Glutamatergic neuron (in vitro differentiated cells): ENCODE measurements around the gene CD96. TPM values are rescaled to one million over a fixed set of nuclear protein-coding genes. Genes with fewer than 3 reads are reported as not detected.

Experiments
- DNase-seq: peaks from one replicate; pipeline ENCODE4 v3.0.0; 2022
- H3K27ac Mint-ChIP-seq: one replicate; pipeline ENCODE4 v1.8.0; 2020; ENCODE audit warnings: mild to moderate bottlenecking, mixed read lengths, inconsistent platforms; ENCODE audit not compliant: unreplicated experiment
- H3K27me3 Mint-ChIP-seq: one replicate; pipeline ENCODE4 v1.8.0; 2020; ENCODE audit warnings: mild to moderate bottlenecking, moderate library complexity, mixed read lengths, inconsistent platforms; ENCODE audit not compliant: unreplicated experiment
- H3K36me3 Mint-ChIP-seq: one replicate; pipeline ENCODE4 v1.8.0; 2020; ENCODE audit warnings: mild to moderate bottlenecking, mixed read lengths, inconsistent platforms; ENCODE audit not compliant: unreplicated experiment
- H3K4me1 Mint-ChIP-seq: one replicate; pipeline ENCODE4 v1.8.0; 2020; ENCODE audit warnings: mild to moderate bottlenecking, low read depth, mixed read lengths, inconsistent platforms; ENCODE audit not compliant: unreplicated experiment
- H3K4me3 Mint-ChIP-seq: one replicate; pipeline ENCODE4 v1.8.0; 2020; ENCODE audit warnings: mild to moderate bottlenecking, mixed read lengths, inconsistent platforms; ENCODE audit not compliant: unreplicated experiment
- H3K9me3 Mint-ChIP-seq: one replicate; pipeline ENCODE4 v1.8.0; 2020; ENCODE audit warnings: mild to moderate bottlenecking, moderate library complexity, mixed read lengths, inconsistent platforms; ENCODE audit not compliant: unreplicated experiment
- CTCF ChIP-seq: fragments of 200-600 bp; sonication (generic); IDR thresholded peaks from one replicate; pipeline ENCODE4 v1.5.0; 2021; ENCODE audit not compliant: partially characterized antibody, unreplicated experiment
- total RNA-seq: library from RNA; stranded (reverse); fragmentation: NEBNext Ultra II Directional; extraction: Animal tissue kit (Norgen Biotek cat#: 25700); gene quantifications from one replicate; pipeline ENCODE4 v1.2.1, GENCODE V29; 2021; ENCODE audit not compliant: unreplicated experiment

Gene CD96
- total RNA-seq, 1 donor from 2014 or later = not detected

- Mint-ChIP-seq H3K27ac (peak overlapping the region; percentile 99), H3K4me1 (peaks cover 24% of the 10 kb centered on the region), H3K4me3 (peak overlapping the region; percentile 95), H3K9me3 (peaks cover 12% of the 10 kb centered on the region), H3K36me3 (no peaks in the 10 kb centered on the region), H3K27me3 (peaks cover 3% of the 10 kb centered on the region)
- no peak for DNase-seq
- TF ChIP-seq CTCF = no peak
Observed at GRCh38 chr3:111676211-111677006, 134.4 kb downstream of the CD96 start.

- no peaks in the 10 kb centered on the region for H3K36me3 Mint-ChIP-seq
- no peak for DNase-seq
- peaks cover 3% of the 10 kb centered on the region for H3K27me3 Mint-ChIP-seq
- peaks cover 24% of the 10 kb centered on the region for H3K4me1 Mint-ChIP-seq
- peak overlapping the region; percentile 95 for H3K4me3 Mint-ChIP-seq
- no peak overlapping the region for H3K27ac Mint-ChIP-seq
- no peak for TF ChIP-seq CTCF
- H3K9me3 Mint-ChIP-seq = peaks cover 12% of the 10 kb centered on the region
Observed at GRCh38 chr3:111677007-111677392, 135.0 kb downstream of the CD96 start.

GRCh38 chr3:111681661-111682426, 139.8 kb downstream of the CD96 start:
- Mint-ChIP-seq H3K27ac (no peak overlapping the region), H3K4me3 (no peak overlapping the region), H3K4me1 (peaks cover 7% of the 10 kb centered on the region), H3K36me3 (no peaks in the 10 kb centered on the region), H3K27me3 (no peaks in the 10 kb centered on the region), H3K9me3 (no peaks in the 10 kb centered on the region)
- DNase-seq = no peak
- no peak for TF ChIP-seq CTCF

- DNase-seq = no peak
- Mint-ChIP-seq H3K27ac (no peak overlapping the region), H3K27me3 (no peaks in the 10 kb centered on the region), H3K9me3 (no peaks in the 10 kb centered on the region), H3K4me1 (peaks cover 2% of the 10 kb centered on the region), H3K36me3 (no peaks in the 10 kb centered on the region), H3K4me3 (no peak overlapping the region)
- TF ChIP-seq CTCF = no peak
Observed at GRCh38 chr3:111684640-111685039, 142.6 kb downstream of the CD96 start.
